Right ventricle myocardium inferior (tissue), 1 donor: ENCODE data around the gene OPN3. TPM values are rescaled to one million over a fixed set of nuclear protein-coding genes. Genes with fewer than 3 reads are reported as not detected.

Source experiments
- ATAC-seq: fragments of 200-7000 bp; cut with Tn5 transposase; one replicate; pipeline ENCODE4 v1.9.1; 2020; ENCODE audit warnings: mild to moderate bottlenecking, moderate library complexity
- DNase-seq: peaks from one replicate; pipeline ENCODE4 v3.0.0; 2021; ENCODE audit errors: missing footprints
- intact Hi-C: fragments of 100-400 bp; cut with DNase I; formaldehyde crosslinking; loops from one replicate; pipeline ENCODE4 v1.11.0; 2022
- total RNA-seq: library from RNA; stranded (reverse); fragmentation: NEBNext Ultra II Directional; extraction: Animal tissue kit (Norgen Biotek cat#: 25700); gene quantifications from one replicate; pipeline ENCODE4 v1.2.1, GENCODE V29; 2021
- donor health status: DM: no; HTN: yes; CAD: no; lungs with severe emphysema.

OPN3 gene
- total RNA-seq, 1 donor from 2014 or later: 7.0 TPM

DNA sequence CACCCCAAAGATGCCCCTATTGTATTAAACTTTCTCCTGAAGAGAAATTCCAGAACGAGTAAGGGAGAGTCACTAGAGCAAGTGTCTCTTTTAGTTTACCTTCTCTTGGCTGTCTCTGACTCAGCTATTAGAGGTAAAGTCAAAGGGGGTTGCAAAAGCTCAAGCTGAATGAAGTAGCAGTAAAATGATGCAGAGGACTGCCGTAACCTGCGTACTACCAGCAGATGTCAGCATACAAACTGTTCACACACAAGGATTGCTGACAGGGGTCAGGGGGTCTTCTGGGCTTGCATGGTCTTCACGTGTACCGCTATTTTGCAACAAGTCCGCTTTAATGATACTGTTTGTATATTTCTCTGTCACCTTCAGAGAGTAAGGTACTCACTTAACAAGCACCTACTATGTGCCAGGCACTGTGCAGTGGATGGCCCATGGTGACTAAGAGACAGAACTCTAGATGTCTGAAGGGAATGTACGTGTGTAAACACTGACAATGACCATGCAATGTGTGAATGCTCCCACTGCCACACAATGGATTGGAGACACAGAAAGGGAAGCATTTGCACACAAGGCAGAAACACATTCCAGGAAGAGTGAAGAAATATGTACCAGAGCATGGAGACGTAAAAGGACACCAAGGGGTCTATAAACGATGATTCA lies 34.9 kb downstream of the OPN3 start:
- no peak for ATAC-seq
- DNase-seq: no peak
- intact Hi-C loops: no loop called here

DNA sequence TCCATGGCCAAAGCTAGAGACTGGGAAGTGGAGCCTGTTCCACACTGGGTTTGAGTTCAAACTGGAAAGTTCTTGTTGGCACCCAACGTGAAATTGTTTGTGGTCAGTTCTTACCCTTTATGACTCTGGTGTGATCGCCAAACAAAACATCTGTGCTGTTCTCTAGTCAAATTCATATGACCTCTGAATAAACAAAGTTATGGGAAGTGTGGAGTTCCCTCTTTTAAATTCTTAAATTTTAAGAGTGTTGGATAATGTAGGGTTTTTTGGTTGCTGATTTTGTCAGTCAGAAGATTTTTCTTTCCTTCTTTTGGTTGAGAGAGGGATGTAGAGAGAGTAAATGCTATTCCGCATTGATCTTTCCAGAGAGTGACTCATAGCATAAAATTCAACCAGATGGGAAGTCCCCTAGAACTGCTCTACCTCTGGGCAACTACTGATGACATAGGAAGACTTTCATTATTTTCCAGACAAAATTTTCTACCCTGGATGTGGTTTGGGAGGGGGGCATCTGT lies 36.4 kb downstream of the OPN3 start:
- DNase-seq: no peak
- intact Hi-C loops: no loop called here
- no peak for ATAC-seq

DNA sequence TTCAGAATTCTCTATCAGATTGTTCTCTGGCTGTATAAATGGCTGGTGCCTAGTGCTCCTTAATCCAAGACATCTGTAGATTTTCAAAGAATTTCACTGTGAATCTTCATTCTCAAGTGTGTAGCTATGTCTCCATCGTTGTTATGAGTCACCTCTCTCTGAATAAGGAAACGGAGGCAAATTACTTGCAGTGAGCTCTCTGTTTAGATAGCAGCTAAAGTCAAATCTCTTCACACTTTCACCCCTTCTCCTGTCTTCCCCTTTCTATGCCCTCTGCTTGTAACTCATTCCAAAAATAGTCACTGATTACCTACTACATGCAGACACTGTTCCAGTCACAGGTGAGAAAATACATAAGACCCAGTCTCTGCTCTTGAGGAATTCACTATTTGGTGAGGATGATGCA lies 39.7 kb downstream of the OPN3 start:
- ATAC-seq: no peak
- intact Hi-C loops: no loop called here
- DNase-seq: no peak

DNA sequence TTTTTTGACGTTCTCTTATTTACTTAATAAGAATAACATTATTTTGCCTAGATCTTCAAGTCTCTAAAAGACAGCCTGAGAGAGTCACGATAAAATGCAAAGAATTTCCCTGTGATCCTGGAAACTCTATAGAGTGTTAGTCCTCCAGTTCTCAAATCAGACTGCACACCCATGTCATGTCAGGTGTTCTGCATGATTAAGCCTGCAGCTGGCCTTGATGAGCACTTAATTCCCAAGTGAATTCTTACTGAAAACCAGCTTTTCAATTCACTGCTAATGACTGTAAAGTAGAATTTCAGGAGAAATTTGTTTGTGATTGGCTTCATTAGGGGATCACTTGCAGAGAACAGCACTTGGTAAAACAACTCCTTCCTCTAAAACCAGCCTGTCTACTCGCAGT lies 41.9 kb downstream of the OPN3 start:
- ATAC-seq (no peak), DNase-seq (no peak)
- intact Hi-C loops: no loop called here

DNA sequence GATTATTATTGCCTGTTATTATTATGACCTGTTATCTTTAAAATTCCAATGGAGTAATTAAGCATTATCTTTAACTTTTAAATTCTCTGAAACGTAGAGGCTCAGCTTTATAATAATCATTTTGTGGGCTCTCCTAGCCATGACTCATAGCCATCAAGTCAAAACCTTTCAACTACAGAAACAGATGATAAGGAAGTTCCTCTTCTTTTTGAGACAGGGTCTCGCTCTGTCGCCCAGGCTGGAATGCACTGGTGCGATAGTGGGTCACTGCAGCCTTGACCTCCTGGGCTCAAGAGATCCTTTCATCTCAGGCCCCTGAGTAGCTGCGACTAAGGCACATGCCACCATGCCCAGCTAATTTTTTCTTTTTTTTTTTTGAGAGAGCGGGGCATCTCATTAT lies 43.5 kb downstream of the OPN3 start:
- ATAC-seq (no peak), DNase-seq (no peak)
- intact Hi-C loops: no loop called here

DNA sequence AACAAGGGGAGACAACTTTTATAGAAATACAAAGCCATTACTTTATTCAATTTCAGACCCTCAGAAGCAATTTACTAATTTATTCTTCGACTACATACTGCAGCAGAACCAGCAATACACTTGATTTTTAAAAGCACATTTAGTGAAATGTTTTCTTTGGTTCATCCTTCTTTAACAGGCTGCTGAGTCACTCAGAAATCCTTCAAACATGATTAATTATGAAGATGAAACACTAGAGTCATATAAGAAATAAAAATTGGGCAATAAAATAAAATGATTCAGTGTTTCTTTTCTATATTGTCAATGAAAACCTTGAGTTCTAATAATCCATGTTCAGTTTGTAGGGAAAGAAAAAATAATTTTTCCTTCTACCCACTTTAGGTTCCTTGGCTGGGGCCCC lies 47.0 kb downstream of the OPN3 start:
- ATAC-seq: no peak
- DNase-seq: no peak
- intact Hi-C loops: no loop called here

DNA sequence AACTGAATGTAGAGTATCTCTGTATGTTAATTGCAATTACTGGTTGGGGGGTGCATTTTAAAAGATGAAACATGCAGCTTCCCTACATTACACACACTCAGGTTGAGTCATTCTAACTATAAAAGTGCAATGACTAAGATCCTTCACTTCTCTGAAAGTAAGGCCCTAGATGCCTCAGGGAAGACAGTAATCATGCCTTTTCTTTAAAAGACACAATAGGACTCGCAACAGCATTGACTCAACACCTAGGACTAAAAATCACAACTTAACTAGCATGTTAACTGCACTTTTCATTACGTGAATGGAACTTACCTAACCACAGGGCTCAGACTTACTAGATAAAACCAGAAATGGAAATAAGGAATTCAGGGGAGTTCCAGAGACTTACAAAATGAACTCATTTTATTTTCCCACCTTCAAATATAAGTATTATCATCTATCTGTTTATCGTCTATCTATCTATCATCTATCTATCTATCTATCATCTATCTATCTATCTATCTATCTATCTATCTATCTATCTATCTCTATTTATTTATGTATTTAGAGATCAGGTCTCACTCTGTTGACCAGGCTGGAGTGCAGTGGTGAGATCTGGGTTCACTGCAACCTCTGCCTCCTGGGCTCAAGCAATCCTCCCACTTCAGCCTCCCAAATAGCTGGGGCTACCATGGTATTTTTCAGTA lies 47.8 kb downstream of the OPN3 start:
- DNase-seq (no peak), ATAC-seq (no peak)
- intact Hi-C loops: no loop called here

DNA sequence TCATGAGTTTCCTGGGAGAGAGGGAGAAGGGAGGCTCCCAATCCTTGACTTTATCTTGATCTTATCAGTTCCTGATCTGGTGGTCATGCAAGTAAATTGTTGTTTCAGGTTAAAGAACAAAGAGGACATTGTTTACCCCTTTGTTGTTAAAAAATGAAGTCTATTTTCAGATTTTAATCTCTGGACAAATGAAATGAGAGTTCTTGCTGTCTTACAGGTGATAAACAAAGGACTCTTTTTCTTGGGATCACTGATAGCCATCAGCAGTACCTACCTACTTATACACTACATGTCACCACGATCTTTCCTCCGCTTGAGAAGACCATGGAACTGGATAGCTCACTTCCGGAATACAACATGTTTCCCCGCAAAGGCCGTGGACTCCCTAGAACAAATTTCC lies 48.4 kb downstream of the OPN3 start:
- intact Hi-C loops: no loop called here
- ATAC-seq: no peak
- DNase-seq: no peak

DNA sequence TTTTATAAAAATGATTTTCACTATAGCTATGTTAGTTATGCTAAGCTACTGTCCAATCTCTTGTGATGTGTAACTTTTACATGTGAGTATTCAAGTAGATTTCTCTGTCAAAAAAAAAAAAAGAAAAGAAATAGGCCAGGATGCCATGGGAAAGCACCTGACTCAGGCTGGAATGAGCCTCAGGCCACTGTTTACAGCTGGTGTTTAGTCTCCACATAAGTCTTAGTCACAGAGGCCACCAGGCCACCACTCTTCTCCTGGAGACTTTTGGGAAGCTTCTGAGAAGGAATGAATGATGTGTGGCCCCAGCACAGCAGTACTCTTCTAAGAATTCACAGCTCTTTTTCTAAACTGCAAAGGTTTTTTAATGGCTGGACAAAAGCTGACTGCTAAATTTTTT lies 48.9 kb downstream of the OPN3 start:
- intact Hi-C loops: no loop called here
- DNase-seq (no peak), ATAC-seq (no peak)

DNA sequence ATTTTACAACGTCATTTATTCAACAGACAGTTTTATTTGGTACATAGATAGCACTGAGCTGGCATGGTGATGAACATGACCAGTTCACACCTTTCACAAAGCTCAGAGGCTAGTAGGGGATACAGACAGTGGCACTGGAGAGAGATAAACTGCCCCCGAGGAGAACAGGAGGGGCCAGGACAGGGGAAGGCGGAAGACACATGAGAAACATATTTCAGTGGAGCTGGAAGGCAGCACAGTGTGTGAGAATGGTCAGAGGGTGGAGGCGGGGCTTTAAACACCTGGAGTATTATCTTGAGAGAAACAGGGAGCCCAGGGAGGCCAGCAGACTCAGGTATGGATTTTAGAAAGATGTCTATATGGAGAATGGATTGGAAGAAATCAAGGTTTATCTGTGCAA lies 49.5 kb downstream of the OPN3 start:
- ATAC-seq (no peak), DNase-seq (no peak)
- intact Hi-C loops: no loop called here

DNA sequence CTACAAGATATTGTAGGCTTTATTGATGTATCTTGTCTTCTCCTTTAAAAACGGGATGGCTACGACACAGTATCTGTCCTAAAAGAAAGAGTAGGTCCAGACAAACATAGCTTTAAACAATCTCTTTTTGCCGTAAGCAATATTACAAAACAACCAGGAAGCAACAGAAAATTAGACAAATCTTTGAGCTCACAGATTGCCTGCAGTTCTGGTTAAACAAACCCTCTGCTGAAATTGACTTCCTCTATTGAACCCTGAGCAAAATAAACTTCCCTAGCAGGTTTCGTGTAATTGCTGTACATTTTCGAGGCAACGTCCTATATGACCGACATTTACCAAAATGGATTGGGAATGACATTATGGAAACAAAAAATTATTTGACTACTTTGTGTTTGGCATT lies 50.6 kb downstream of the OPN3 start:
- intact Hi-C loops: no loop called here
- ATAC-seq: no peak
- no peak for DNase-seq

DNA sequence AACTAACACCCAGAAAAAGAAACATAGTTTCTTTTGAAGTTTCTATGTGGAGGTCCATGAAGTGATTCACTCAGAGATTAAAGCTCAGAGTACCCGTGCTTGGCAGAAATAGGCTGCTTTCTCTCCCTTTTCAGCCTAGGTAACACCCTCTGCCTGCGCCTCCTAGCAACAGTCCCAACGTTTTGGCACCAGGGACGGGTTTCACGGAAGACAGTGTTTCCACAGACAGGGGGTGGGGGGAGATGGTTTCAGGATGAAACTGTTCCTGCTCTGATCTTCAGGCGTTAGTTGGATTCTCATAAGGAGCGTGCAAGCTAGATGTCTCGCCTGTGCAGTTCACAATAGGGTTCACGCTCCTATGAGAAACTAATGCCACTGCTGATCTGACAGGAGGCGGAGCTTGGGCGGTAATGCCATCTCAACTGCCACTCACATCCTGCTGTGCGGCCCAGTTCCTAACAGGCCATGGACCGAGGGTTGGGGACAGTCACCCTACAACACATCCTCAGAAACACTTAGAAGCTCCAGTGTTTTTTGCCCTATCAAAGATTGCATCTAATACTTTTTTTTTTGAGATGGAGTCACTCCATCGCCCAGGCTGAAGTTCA lies 53.2 kb downstream of the OPN3 start:
- intact Hi-C loops: no loop called here
- DNase-seq (peak; percentile 60), ATAC-seq (no peak)

DNA sequence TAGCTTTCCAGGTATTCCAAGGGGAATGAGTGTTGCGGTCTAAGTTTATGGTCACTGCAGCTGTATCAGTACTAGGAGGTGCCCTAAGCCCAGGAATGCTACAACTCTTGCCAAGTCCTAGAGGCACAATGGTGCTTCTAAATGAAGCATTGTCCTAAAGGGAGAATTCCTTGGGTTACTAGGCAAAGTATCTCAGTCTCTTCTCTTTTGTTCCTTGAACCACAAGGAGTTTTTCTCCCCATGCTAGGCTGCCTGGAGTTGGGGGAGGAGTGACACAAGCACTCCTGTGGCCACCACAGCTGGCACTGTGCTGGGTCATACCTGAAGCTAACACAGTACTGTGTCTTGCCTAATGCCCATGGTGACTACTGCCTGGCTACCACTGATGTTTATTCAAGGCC lies 57.2 kb downstream of the OPN3 start:
- no peak for DNase-seq
- no peak for ATAC-seq
- intact Hi-C loops: no loop called here

DNA sequence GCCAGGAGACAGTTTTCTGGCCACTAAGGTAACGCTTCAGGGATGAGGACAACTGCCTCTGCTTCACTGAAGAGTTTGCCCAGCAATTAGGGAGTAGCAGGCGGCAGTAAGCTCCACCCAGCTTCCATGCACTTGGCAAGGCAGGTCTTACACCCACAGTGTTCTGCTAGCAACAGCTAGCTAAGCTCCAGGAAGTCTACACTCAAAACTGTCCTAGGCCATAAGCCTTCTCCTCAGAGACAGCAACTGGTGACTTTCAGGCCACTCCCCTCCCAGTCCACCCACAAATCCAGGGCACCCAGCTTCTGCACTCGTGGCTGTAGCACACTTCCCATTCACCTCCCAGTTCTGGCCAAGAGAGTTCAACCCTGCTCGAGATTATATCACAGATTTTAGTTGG lies 60.7 kb downstream of the OPN3 start:
- DNase-seq: no peak
- intact Hi-C loops: no loop called here
- ATAC-seq: no peak

DNA sequence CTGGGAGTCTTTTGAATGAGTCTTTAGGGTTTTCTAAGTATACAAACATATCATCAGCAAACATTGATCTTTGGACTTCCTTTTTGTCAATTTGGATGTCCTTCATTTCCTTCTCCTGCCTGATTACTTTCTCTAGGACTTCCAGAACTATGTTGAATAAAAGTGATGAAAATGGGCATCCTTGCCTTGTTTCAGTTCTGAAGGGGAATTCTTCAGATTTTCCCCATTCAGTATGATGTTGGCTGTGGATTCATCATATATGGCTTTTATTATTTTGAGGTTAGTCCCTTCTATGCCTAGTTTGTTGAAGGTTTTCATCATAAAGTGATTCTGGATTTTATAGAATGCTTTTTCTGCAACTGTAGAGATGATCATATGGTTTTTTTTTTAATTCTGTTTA lies 66.0 kb downstream of the OPN3 start:
- intact Hi-C loops: no loop called here
- DNase-seq (no peak), ATAC-seq (no peak)

DNA sequence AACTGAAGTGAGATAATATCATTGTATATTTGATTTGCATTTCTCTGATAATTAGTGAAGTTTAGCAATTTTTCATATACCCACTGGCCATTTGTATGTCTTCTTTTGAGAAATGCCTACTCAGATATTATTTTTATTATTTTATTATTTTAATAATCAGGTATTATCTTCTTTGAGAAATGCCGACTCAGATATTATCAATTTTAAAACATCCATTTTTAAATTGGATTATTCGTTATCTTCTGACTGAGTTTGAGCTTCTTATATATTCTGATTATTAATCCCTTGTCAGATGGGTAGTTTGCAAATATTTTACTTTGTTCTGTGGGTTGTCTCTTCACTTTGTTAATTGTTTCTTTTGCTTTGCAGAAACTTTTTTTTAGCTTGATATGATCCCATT lies 70.3 kb downstream of the OPN3 start:
- ATAC-seq (no peak), DNase-seq (no peak)
- intact Hi-C loops: no loop called here

DNA sequence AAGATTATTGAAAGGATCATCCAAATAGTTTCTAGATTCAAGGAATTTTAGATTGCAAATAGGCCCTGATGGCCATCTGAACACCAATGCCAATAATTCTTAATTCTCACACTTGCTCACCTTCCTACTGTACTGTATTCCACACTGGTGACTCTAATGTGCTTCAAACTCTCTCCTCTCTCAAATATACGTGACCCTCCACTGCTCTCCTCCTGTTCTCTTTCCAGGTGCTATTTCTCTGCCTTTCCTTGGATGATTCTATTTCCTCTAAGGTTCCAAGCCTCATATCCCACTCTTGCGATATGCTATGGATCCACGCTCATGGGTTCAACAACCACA lies 79.4 kb downstream of the OPN3 start:
- intact Hi-C loops: no loop called here
- DNase-seq (no peak), ATAC-seq (no peak)

DNA sequence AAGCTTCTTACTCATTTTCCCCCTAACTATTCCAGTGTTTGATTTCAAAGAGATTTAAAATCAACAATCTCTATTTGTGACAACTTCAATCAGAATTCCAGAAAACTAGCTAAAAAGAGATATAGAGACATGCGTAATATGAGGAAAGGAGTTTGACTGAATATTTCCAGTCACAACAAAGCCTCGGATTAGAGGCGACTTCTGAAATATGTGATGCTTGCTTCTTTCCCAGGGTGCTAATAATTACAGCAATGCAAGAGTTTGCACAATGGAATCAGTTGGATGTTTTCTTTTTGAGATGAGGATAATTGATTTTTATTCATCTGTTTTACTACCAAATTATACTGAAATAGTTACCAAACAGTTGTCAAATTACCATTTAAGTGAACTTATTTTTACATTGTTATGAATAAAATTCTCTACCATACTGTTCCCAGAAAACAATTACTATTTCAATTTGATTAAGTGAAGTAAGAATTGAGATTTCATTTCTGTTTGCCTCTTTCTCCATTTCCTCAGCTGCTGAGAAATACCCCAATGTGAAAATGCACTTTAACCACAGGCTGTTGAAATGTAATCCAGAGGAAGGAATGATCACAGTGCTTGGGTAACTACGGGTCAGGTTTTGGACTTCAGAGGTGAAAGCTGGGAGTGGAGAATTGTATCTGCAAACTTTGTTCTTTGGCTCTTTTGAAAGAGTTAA lies 79.9 kb downstream of the OPN3 start:
- DNase-seq (no peak), ATAC-seq (no peak)
- intact Hi-C loops: no loop called here

DNA sequence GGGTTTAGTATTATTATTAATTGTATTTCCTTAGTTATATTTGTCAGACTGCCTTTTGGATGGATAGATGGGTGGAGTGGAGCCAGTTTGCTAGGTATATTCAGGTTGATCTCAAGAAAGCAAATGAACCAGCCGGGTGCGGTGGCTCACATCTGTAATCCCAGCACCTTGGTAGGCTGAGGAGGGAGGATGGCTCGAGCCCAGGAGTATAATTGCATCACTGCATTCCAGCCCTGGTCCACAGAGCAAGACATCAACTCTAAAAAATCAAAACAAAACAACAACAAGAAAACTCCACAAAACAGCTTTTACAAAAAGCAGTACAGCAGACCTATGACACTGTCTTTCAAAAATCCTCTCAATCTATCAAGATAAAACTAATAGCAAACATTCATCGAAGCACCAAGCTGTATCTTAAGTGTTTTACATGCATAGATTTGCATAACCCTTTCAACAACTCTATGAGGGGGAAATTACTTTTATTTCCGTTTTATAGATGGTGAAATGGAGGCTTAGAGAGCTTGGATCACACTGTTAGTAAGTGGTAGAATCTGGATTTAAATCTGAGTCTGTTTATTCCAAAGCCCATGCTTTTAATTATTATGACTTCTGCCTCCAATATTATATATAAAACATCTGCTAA lies 82.5 kb downstream of the OPN3 start:
- ATAC-seq (no peak), DNase-seq (no peak)
- intact Hi-C loops: no loop called here

DNA sequence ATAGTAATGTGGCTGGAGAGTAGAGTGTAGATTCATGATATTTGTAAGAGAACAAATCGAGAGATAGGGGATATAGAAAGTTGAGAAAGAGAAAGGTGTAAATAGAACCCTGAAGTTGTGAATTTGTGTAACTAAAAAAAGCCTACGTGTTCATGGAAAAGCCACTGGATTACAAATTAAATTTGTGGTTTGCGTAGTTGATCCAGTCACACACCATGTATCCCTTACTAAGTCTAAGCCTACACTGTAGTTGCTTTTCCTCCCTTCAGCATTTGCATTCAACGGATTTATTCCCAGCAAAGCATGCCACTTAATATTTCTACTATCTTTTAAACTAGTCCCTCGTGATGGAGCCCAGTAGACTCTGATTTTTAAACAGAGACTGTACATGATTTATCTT lies 83.1 kb downstream of the OPN3 start:
- ATAC-seq (no peak), DNase-seq (no peak)
- intact Hi-C loops: no loop called here
